ENCODE results near the gene ACACA.

DNA sequence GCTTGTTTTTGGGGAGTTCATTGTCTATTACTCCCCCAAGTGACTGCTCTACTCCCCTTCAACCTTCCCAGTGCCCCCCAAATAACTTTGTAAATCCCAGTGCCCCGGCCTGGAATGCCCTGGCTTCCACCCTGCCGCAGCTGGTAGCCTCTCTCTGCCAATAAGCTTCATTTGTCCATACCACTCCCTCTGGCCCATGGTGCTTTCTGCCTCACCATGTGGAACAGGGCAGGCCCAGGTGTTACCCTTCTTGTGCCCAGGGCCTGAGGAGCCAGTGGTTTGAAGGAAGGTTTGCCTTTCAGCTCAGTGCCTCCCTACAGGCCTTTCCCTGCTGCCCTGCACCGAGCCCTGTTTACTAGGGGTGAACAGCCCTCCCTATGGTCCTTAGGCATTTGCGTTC, 323.7 kb downstream of the ACACA start:
- TF ChIP-seq CTCF (IDR thresholded peaks at IDR 0.05): no peak
- TF ChIP-seq POLR2A (IDR thresholded peaks at IDR 0.05): no peak

Measured in uterus (tissue), 2 donors.